Measurements from ENCODE around the gene SUSD4.
"Not testable (repeated sequence)": the region's sequence is repeated elsewhere in the genome, so short reads cannot be mapped to it uniquely, and the experiment has no call there.

SUSD4 gene

DNA sequence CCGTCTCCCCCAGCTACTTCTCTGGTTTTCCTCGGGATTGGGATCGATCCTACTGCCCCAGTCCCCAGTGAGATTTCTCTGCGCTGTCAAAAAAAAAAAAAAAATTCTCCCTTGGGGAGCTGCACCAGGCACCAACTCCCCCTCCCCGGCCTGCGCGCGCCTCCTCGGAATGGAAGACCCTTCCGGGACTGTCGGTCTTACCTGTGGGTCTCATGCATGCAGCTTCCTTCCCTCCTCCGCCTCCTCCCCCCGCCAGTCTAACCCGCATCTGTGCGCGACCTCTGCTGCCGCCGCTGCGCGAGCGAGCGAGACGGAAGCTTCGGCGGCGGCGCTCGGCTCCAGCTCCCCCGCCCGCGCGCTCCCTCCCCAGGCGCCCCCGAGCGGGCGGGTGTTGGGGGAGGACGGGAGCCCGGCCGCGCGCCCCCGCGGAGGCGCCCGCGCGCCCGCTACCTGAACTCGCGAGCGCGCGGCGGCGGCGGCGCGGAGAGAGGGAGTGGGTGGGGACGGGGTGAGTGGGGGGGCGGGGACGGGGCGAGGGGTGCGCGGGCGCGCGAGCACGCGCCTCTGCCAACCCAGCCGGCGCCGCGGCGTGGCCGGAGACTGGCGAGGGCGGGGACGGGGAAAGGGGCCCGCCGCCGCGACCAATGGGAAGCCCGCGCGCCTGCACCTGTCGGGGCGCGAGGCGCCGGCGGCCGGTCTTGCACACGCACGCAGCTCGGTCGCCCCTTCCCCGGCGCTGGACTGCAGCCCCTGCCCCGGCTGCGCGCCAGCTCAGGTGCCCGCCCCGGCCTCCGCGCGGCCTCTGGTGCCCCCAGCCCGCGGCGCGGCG is at the start of gene SUSD4:
SUSD4 (minus strand) TSS at position 321 of the 829 bp plus-strand sequence. CDS start 751 bp downstream, outside the sequence.
- no peaks in the 10 kb centered on the region for H3K36me3 Mint-ChIP-seq
- H3K4me3 Mint-ChIP-seq, result peak within 1 kb of the TSS; percentile 78 to 84
- no peaks in the 10 kb centered on the region for H3K9me3 Mint-ChIP-seq
- peak within 1 kb of the TSS; percentile 10 for H3K27ac Mint-ChIP-seq
- peaks cover 42 to 65% of the 10 kb centered on the region in 2 donors for H3K27me3 Mint-ChIP-seq
- ATAC-seq (replicated peaks), result peak; percentile 69 to 75
- DNase-seq, result peak; percentile 2
- H3K4me1 Mint-ChIP-seq, result peaks cover 11 to 20% of the 10 kb centered on the region in 2 donors

DNA sequence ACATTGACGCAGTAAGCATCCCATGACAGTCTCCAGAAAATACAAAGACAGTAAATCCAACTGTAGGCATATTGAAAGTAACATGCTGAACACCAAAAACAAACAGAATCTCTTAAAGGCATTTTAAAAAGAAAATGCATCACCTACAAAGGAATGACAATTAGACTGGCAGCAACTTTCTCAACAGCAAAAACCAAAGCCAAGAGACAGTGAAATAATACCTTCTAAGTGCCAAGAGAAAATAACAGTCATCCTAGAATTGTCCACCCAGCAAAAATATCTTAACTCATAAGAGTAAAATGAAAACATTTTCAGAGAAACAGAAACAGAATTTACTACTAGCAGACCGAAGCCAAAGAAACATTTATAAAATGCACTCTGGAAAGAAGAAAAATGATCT is 49.2 kb upstream of the SUSD4 start:
- Mint-ChIP-seq H3K4me1 (no peaks in the 10 kb centered on the region), H3K27me3 (peaks cover 7 to 8% of the 10 kb centered on the region in 2 donors), H3K9me3 (no peaks in the 10 kb centered on the region), H3K27ac (no peak overlapping the region), H3K36me3 (no peaks in the 10 kb centered on the region), H3K4me3 (no peak overlapping the region)
- ATAC-seq (replicated peaks) (no peak), DNase-seq (no peak)

- no peak for DNase-seq
- no peaks in the 10 kb centered on the region for H3K9me3 Mint-ChIP-seq
- no peaks in the 10 kb centered on the region for H3K4me1 Mint-ChIP-seq
- no peak overlapping the region for H3K27ac Mint-ChIP-seq
- ATAC-seq (replicated peaks), result no peak
- no peaks in the 10 kb centered on the region for H3K36me3 Mint-ChIP-seq
- peaks cover 8 to 15% of the 10 kb centered on the region in 2 donors for H3K27me3 Mint-ChIP-seq
- H3K4me3 Mint-ChIP-seq, result no peak overlapping the region
These were observed 47.7 kb upstream of the SUSD4 start for GRCh38 chr1:223411710-223412109.

DNA sequence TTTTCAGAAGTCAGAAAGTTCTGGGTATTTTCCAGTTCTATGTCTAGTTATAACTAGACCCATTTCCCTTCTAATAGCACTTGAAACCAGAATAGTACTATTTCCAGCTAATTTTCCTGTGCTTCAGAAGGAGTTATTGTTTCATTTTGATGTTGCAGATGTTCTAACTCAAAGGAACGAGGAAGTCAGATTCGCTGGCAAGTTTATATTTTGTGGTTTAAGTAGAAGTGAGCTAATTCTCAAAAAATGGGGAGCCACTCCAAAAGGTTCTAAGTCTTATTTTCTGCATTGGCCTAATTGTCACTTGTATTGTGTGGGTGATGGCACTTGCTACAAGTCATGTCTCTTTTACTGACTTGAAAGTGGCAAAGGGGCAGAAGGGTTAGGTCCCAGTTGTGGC is 47.3 kb upstream of the SUSD4 start:
- DNase-seq (no peak), ATAC-seq (replicated peaks) (no peak)
- Mint-ChIP-seq H3K27ac (no peak overlapping the region), H3K4me3 (no peak overlapping the region), H3K27me3 (peaks cover 8 to 19% of the 10 kb centered on the region in 2 donors), H3K36me3 (no peaks in the 10 kb centered on the region), H3K4me1 (no peaks in the 10 kb centered on the region), H3K9me3 (no peaks in the 10 kb centered on the region)

- Mint-ChIP-seq H3K4me3 (no peak overlapping the region), H3K9me3 (no peaks in the 10 kb centered on the region), H3K27ac (no peak overlapping the region), H3K4me1 (no peaks in the 10 kb centered on the region), H3K36me3 (no peaks in the 10 kb centered on the region), H3K27me3 (peaks cover 14 to 31% of the 10 kb centered on the region in 2 donors)
- DNase-seq (no peak), ATAC-seq (replicated peaks) (no peak)
These were observed 46.1 kb upstream of the SUSD4 start for GRCh38 chr1:223410036-223410435.

GRCh38 chr1:223405507-223405906 is 41.5 kb upstream of the SUSD4 start:
- Mint-ChIP-seq H3K36me3 (no peaks in the 10 kb centered on the region), H3K9me3 (peaks cover 4 to 10% of the 10 kb centered on the region in 2 donors), H3K27ac (no peak overlapping the region), H3K27me3 (peaks cover 20 to 49% of the 10 kb centered on the region in 2 donors), H3K4me3 (no peak overlapping the region), H3K4me1 (no peaks in the 10 kb centered on the region)
- ATAC-seq (replicated peaks) (no peak), DNase-seq (no peak)

DNA sequence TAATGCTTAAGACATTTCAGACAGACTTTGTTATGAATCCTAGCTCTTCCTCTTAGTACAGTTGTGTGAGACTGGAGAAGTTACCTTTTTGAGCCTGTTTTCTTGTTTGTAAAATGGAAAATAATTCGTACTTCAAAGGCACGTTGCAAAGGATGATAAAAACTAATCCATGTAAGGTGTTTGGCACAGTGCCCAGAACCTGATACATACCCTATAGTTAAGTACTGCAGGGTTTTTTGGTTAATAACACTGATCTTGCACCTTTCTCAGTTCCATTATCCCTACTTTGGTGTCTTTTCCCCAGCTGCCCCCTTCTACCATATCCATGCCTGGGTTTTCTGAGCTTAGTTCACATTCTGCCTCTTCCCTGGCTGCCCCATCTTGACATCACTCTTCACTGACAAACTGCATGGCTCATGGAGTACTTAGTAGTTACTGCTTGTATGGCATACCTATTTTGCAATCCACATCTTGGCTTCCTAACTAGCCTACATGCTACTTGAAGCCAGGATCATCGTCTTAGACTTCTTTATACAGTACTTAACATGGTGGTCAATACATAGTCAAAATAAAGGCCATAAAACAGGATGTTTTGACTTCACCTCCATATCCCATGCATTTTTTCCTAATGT is 39.3 kb upstream of the SUSD4 start:
- no peak overlapping the region for H3K4me3 Mint-ChIP-seq
- no peaks in the 10 kb centered on the region for H3K36me3 Mint-ChIP-seq
- H3K27ac Mint-ChIP-seq, result no peak overlapping the region
- H3K4me1 Mint-ChIP-seq, result no peaks in the 10 kb centered on the region
- no peak for ATAC-seq (replicated peaks)
- H3K27me3 Mint-ChIP-seq, result peaks cover 20 to 49% of the 10 kb centered on the region in 2 donors
- no peak for DNase-seq
- H3K9me3 Mint-ChIP-seq, result peaks cover 4 to 10% of the 10 kb centered on the region in 2 donors

GRCh38 chr1:223402790-223403142 is 38.8 kb upstream of the SUSD4 start:
- ATAC-seq (replicated peaks) (no peak), DNase-seq (no peak)
- H3K4me3 Mint-ChIP-seq, result no peak overlapping the region
- peaks cover 4 to 10% of the 10 kb centered on the region in 2 donors for H3K9me3 Mint-ChIP-seq
- H3K4me1 Mint-ChIP-seq, result no peaks in the 10 kb centered on the region
- no peaks in the 10 kb centered on the region for H3K36me3 Mint-ChIP-seq
- no peak overlapping the region for H3K27ac Mint-ChIP-seq
- peaks cover 20 to 46% of the 10 kb centered on the region in 2 donors for H3K27me3 Mint-ChIP-seq

GRCh38 chr1:223401873-223402789 is 38.2 kb upstream of the SUSD4 start:
- no peak for DNase-seq
- no peak overlapping the region for H3K27ac Mint-ChIP-seq
- H3K36me3 Mint-ChIP-seq, result no peaks in the 10 kb centered on the region
- peaks cover 20 to 45% of the 10 kb centered on the region in 2 donors for H3K27me3 Mint-ChIP-seq
- H3K4me3 Mint-ChIP-seq, result no peak overlapping the region
- H3K9me3 Mint-ChIP-seq, result peaks cover 4 to 10% of the 10 kb centered on the region in 2 donors
- H3K4me1 Mint-ChIP-seq, result no peaks in the 10 kb centered on the region
- no peak for ATAC-seq (replicated peaks)

- H3K9me3 Mint-ChIP-seq; ATAC-seq (replicated peaks); H3K4me1 Mint-ChIP-seq; H3K36me3 Mint-ChIP-seq; DNase-seq; H3K4me3 Mint-ChIP-seq; H3K27ac Mint-ChIP-seq: not testable (repeated sequence)
- peaks cover 15 to 24% of the 10 kb centered on the region in 2 donors for H3K27me3 Mint-ChIP-seq
These were observed 35.4 kb upstream of the SUSD4 start for GRCh38 chr1:223399393-223399792.

GRCh38 chr1:223394706-223395105 is 30.7 kb upstream of the SUSD4 start:
- H3K27me3 Mint-ChIP-seq, result peaks cover 26 to 42% of the 10 kb centered on the region in 2 donors
- DNase-seq, result no peak
- no peak overlapping the region for H3K27ac Mint-ChIP-seq
- no peaks in the 10 kb centered on the region for H3K4me1 Mint-ChIP-seq
- H3K9me3 Mint-ChIP-seq, result peaks cover 0 to 10% of the 10 kb centered on the region in 2 donors
- no peak overlapping the region for H3K4me3 Mint-ChIP-seq
- ATAC-seq (replicated peaks), result no peak
- H3K36me3 Mint-ChIP-seq, result peaks cover 0 to 1% of the 10 kb centered on the region in 2 donors

DNA sequence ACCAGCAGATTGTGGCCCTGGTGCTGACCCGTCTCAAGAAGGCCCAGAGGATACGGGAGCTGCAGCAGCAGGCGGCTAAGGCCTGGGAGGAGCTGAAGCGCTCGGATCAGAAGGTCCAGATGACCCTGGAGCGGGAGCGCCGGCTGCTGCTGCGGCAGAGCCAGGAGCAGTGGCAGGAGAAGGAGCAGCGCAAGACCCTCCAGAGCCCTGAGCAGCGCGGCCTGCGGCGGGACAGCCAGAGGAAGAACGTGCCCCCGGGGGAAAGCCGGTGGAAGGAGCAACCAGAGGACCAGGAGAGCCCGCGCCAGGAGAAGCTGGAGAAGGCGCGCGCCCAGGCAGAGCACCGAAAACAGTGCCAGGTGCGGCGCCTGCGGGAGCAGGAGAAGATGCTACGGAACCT is 30.3 kb upstream of the SUSD4 start:
- peaks cover 29 to 47% of the 10 kb centered on the region in 2 donors for H3K27me3 Mint-ChIP-seq
- no peaks in the 10 kb centered on the region for H3K4me1 Mint-ChIP-seq
- H3K27ac Mint-ChIP-seq, result no peak overlapping the region
- no peak for DNase-seq
- ATAC-seq (replicated peaks), result no peak
- no peak overlapping the region for H3K4me3 Mint-ChIP-seq
- peaks cover 0 to 1% of the 10 kb centered on the region in 2 donors for H3K36me3 Mint-ChIP-seq
- H3K9me3 Mint-ChIP-seq, result peaks cover 0 to 10% of the 10 kb centered on the region in 2 donors

DNA sequence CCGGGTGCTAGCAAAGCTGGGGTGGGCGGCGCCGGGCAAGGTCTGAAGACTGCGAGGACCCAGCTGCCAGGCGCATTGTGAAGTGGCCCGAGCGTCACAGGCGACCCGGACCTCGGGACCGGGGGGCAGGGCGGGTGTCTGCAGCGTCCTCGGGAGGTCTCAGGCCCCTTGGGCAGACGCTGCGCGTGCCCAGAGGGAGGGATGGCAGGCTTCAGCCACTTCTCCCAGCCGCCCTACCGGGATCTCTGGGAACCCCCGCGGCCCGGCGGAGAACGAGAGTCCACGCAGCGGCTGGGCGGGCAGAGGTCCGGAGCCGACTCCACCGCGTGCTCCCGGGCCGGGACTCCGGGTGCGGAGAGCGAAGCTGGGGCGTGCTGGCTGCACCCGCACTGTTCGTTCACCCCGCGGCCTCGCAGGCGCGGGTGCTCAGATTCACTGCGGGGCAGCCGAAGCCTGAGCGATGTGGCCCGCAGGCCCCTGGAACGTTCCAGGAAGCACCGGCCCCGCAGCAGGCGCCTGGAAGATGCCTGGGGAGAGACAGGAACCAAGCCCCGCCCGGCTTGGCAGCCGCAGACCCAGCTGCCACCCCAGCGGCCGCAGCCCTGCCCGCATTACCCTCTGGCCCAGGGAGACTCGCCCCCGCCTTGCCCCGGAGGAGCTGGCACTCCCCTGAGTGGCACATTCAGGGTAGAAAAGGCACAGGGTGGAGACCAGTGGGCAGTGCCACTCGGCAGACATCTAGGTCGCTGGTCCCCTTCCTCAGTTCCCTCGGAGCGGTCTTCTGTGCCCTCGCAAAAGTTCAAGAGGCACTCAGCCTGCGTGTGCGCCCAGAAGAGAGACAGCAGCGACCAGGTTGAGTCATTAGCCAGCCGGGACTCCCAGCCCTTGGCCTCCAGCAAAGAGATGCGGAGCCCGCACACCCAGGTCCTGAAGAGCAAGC is 29.6 kb upstream of the SUSD4 start, which contains the start of gene CCDC185:
CCDC185 (plus strand) TSS at position 141 of the 940 bp plus-strand sequence; CDS start at position 202, 61 bp downstream.
- Mint-ChIP-seq H3K4me1 (no peaks in the 10 kb centered on the region), H3K27me3 (peaks cover 32 to 47% of the 10 kb centered on the region in 2 donors), H3K36me3 (peaks cover 0 to 1% of the 10 kb centered on the region in 2 donors), H3K9me3 (peaks cover 0 to 10% of the 10 kb centered on the region in 2 donors), H3K27ac (no peak within 1 kb of the TSS), H3K4me3 (no peak within 1 kb of the TSS)
- ATAC-seq (replicated peaks), result no peak
- DNase-seq, result no peak

Data from stimulated activated naive B cell treated with anti-CD40 and anti-IgM and Interleukin-4, amounts not matched to agents 10 μg/mL and 1 μg/mL and 100 μg/mL, for 72 hours (primary cell).